ENCODE data around the gene ADAMTS13. TPM values are rescaled to one million over a fixed set of nuclear protein-coding genes. Genes with fewer than 3 reads are reported as not detected.

ADAMTS13 gene
- total and polyA plus RNA-seq, 9 of the 15 experiments (the other 6 are each of a cell fraction or from before 2014, with no cell fraction given) = 0.03 to 0.20 (median 0.04) TPM; not detected in 4

DNA sequence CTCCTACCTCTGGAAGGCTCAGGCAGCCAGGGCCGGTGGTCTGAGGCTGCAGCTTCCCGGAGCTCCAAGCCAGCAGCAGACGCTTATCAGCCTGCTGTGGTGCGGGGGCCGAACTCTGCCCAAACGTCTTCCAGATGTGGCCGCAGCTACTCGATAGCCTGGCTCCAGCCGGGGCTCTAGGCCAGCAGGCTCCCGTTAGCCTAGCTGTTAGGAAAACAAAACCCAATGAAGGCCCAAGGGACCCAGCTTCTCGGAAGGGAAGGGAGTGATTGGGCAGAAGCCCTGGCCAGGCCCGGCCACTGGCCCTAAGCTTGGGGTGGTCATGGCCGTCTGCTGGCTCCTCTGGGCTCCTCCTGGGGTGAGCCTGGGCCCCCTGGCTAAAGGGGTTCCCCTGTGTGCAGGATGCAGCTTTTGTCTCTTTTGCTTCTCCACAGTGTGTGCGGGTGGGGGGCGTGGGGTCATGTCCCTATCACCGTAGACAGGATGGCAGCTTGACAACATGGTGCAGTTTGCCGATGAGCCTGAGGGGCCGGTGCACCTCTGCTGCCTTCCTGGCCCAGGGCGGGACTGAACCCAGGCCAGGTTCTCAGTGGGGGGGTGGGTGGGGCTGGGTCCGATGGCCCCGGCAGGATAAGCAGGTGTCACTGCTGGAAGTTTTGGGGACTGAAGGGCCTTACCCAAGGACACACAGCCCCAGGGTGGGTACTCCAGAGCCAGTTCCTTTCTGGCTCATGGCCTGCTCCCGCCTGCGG lies 83.9 kb downstream of the ADAMTS13 start (continued):
- TF ChIP-seq, protein P1, sequence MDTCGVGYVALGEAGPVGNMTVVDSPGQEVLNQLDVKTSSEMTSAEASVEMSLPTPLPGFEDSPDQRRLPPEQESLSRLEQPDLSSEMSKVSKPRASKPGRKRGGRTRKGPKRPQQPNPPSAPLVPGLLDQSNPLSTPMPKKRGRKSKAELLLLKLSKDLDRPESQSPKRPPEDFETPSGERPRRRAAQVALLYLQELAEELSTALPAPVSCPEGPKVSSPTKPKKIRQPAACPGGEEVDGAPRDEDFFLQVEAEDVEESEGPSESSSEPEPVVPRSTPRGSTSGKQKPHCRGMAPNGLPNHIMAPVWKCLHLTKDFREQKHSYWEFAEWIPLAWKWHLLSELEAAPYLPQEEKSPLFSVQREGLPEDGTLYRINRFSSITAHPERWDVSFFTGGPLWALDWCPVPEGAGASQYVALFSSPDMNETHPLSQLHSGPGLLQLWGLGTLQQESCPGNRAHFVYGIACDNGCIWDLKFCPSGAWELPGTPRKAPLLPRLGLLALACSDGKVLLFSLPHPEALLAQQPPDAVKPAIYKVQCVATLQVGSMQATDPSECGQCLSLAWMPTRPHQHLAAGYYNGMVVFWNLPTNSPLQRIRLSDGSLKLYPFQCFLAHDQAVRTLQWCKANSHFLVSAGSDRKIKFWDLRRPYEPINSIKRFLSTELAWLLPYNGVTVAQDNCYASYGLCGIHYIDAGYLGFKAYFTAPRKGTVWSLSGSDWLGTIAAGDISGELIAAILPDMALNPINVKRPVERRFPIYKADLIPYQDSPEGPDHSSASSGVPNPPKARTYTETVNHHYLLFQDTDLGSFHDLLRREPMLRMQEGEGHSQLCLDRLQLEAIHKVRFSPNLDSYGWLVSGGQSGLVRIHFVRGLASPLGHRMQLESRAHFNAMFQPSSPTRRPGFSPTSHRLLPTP (IDR thresholded peaks at IDR 0.05; ENCODE audit: borderline replicate concordance, extremely low read depth, insufficient read length) = no peak
- TF ChIP-seq, protein P2, sequence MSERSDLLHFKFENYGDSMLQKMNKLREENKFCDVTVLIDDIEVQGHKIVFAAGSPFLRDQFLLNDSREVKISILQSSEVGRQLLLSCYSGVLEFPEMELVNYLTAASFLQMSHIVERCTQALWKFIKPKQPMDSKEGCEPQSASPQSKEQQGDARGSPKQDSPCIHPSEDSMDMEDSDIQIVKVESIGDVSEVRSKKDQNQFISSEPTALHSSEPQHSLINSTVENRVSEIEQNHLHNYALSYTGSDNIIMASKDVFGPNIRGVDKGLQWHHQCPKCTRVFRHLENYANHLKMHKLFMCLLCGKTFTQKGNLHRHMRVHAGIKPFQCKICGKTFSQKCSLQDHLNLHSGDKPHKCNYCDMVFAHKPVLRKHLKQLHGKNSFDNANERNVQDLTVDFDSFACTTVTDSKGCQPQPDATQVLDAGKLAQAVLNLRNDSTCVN (CRISPR knock-in tag; IDR thresholded peaks at IDR 0.05) = no peak
- no peak for TF ChIP-seq ZNF79 (CRISPR knock-in tag; IDR thresholded peaks at IDR 0.05; ENCODE audit: low read depth)
- no peak for TF ChIP-seq HDAC8 (tag; IDR thresholded peaks at IDR 0.05)
- TF ChIP-seq TEAD1 (CRISPR knock-in tag; IDR thresholded peaks at IDR 0.05) = peak in 1 of 2 experiments; percentile 39; a peak in 1 of 4 replicates
- peak; percentile 82 for TF ChIP-seq CBFA2T2 (conservative IDR thresholded peaks at IDR 0.05)
- no peak for TF ChIP-seq TCFL5 (CRISPR knock-in tag; conservative IDR thresholded peaks at IDR 0.05)
- no peak for TF ChIP-seq POLR2G (IDR thresholded peaks at IDR 0.05; ENCODE audit: low read depth, low read length)
- no peak for TF ChIP-seq GTF2F1 (IDR thresholded peaks at IDR 0.05; ENCODE audit: low read depth, low read length)
- TF ChIP-seq, protein P3, sequence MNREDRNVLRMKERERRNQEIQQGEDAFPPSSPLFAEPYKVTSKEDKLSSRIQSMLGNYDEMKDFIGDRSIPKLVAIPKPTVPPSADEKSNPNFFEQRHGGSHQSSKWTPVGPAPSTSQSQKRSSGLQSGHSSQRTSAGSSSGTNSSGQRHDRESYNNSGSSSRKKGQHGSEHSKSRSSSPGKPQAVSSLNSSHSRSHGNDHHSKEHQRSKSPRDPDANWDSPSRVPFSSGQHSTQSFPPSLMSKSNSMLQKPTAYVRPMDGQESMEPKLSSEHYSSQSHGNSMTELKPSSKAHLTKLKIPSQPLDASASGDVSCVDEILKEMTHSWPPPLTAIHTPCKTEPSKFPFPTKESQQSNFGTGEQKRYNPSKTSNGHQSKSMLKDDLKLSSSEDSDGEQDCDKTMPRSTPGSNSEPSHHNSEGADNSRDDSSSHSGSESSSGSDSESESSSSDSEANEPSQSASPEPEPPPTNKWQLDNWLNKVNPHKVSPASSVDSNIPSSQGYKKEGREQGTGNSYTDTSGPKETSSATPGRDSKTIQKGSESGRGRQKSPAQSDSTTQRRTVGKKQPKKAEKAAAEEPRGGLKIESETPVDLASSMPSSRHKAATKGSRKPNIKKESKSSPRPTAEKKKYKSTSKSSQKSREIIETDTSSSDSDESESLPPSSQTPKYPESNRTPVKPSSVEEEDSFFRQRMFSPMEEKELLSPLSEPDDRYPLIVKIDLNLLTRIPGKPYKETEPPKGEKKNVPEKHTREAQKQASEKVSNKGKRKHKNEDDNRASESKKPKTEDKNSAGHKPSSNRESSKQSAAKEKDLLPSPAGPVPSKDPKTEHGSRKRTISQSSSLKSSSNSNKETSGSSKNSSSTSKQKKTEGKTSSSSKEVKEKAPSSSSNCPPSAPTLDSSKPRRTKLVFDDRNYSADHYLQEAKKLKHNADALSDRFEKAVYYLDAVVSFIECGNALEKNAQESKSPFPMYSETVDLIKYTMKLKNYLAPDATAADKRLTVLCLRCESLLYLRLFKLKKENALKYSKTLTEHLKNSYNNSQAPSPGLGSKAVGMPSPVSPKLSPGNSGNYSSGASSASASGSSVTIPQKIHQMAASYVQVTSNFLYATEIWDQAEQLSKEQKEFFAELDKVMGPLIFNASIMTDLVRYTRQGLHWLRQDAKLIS (CRISPR knock-in tag; IDR thresholded peaks at IDR 0.05) = no peak
- peak; percentile 46 for TF ChIP-seq SMARCA4 (IDR thresholded peaks at IDR 0.05)
- no peak for TF ChIP-seq EZH2 (IDR thresholded peaks at IDR 0.05; ENCODE audit: borderline replicate concordance, low read depth, low read length)
- TF ChIP-seq ZNF316 (IDR thresholded peaks at IDR 0.05) = no peak
- no peak for TF ChIP-seq BRD9 (IDR thresholded peaks at IDR 0.05; ENCODE audit: low read depth, partially characterized antibody)
- TF ChIP-seq CBX8 (IDR thresholded peaks at IDR 0.05; ENCODE audit: borderline replicate concordance, extremely low read depth, low read depth, low read length, poor library complexity, severe bottlenecking) = no peak
- TF ChIP-seq LEF1 (IDR thresholded peaks at IDR 0.05) = 0 out of 2 replicates have a peak, but pooled peaks have one; percentile 21
- peak; percentile 70 for TF ChIP-seq MTA2 (IDR thresholded peaks at IDR 0.05; ENCODE audit: low read depth)
- TF ChIP-seq HMG20A (CRISPR knock-in tag; conservative IDR thresholded peaks at IDR 0.05) = no peak
- no peak for TF ChIP-seq ZKSCAN8 (CRISPR knock-in tag; IDR thresholded peaks at IDR 0.05)
- no peak for TF ChIP-seq KLF6 (CRISPR knock-in tag; IDR thresholded peaks at IDR 0.05; ENCODE audit: borderline replicate concordance)
